ES-I3 (cell line): ENCODE results near the gene FLVCR2.

Experiments
- H3K36me3 ChIP-seq: 2 replicates; pipeline ENCODE4 v1.6.1; 2013; ENCODE audit warnings: mild to moderate bottlenecking, low read length, control low read depth, moderate library complexity; ENCODE audit not compliant: insufficient read depth
- H3K4me1 ChIP-seq: 2 replicates; pipeline ENCODE4 v1.6.1; 2013; ENCODE audit warnings: mild to moderate bottlenecking, control low read depth, low read length; ENCODE audit not compliant: insufficient read depth
- H3K9ac ChIP-seq: 2 replicates; pipeline ENCODE4 v1.6.1; 2013; ENCODE audit warnings: low read depth, mild to moderate bottlenecking, low read length, moderate library complexity
- H3K9me3 ChIP-seq: 2 replicates; pipeline ENCODE4 v1.6.1; 2013; ENCODE audit warnings: mild to moderate bottlenecking, low read length, moderate library complexity; ENCODE audit not compliant: control insufficient read depth, insufficient read depth

FLVCR2 gene, protein sequence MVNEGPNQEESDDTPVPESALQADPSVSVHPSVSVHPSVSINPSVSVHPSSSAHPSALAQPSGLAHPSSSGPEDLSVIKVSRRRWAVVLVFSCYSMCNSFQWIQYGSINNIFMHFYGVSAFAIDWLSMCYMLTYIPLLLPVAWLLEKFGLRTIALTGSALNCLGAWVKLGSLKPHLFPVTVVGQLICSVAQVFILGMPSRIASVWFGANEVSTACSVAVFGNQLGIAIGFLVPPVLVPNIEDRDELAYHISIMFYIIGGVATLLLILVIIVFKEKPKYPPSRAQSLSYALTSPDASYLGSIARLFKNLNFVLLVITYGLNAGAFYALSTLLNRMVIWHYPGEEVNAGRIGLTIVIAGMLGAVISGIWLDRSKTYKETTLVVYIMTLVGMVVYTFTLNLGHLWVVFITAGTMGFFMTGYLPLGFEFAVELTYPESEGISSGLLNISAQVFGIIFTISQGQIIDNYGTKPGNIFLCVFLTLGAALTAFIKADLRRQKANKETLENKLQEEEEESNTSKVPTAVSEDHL

DNA sequence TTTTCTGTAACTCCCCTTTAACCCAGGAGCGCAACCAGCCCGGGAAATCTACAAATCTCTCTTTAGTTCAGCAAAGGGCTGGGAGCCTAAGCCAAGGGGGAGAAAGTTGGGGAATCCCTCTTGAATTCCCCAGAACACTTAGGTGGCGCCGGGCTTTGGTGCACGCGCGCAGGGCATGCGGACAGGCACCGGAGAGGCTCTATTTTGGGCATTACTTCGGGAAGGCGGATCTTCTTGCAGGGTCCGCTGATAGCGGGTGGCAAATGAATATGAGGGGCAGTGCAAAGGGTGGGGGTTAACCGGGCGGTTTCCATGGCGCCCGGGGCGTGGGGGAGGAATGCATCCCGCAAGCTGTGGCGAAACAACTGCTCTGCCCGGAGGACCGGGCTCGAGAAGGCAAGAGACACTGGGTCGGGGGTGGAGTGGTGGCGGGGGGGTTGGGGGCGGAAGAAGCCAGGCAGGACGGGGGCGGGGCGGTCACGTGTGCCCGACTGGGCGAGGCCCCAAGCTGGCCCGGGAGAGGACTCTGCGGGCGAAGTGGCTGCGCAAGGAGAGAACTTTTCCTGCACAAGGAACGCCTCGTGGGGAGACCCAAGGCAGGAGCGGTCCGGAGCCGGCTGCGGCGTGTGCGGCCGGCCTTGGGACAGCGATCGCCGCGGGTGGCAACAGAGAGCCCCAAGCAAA lies at the start of gene FLVCR2:
FLVCR2 (plus strand) TSS at position 519 of the 684 bp plus-strand sequence. CDS start 353 bp downstream, outside the sequence.
- Histone ChIP-seq H3K36me3 (no peaks in the 10 kb centered on the region), H3K9me3 (no peaks in the 10 kb centered on the region), H3K9ac (peak within 1 kb of the TSS; percentile 72), H3K4me1 (no peaks in the 10 kb centered on the region)

DNA sequence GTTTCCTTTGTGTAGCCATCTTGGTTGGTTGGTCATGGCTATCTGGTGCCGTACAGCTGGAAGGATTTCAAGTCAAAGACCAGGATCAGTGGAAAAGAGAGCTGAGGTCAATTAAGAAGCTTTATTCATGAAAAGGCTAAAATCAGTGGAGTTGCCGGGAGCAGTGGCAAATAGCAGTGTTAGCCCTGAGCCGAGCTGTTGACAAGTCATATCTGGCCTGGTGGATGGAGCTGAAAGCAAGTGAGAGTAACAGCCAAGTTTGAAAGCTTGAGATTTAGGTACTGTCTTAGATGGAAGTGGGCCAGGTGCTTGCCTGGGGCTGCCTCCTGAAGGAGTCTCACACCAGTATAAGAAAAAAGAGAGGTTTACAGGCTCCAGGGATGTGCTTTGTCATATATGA lies 47.2 kb upstream of the FLVCR2 start:
- H3K4me1 ChIP-seq, result no peaks in the 10 kb centered on the region
- H3K9ac ChIP-seq, result no peak overlapping the region
- no peaks in the 10 kb centered on the region for H3K9me3 ChIP-seq
- H3K36me3 ChIP-seq, result no peaks in the 10 kb centered on the region

DNA sequence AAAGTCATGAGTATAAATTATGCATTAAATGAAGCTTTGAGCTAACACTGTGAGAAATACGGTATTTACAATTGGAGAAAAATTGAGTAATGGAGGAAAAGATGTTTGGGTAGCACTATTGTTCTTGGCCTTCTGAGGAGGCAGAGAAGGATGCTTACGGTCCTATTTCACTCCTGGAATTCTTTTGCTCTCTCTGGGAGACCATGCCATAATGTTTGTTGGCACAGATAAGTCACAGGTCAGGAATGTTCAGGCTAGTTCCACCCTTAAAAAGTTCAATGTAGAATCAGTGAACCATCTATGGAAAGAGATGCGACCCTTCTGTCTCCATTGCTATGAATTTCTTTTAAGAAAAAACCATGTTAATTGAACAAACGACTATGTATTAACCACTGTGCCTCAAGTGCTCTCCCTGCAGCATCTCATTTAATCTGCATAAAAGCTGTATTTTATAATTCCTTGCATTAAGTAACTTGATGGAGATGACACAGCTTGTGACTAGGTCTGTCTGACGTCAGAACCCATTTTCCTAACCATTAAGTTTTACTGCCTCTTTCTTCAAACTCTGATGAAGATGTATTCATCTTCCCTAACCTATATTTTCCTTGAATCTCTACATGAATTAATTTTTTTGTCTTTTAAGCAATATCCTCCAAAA lies 46.6 kb upstream of the FLVCR2 start:
- Histone ChIP-seq H3K4me1 (no peaks in the 10 kb centered on the region), H3K9me3 (no peaks in the 10 kb centered on the region), H3K9ac (no peak overlapping the region), H3K36me3 (no peaks in the 10 kb centered on the region)

DNA sequence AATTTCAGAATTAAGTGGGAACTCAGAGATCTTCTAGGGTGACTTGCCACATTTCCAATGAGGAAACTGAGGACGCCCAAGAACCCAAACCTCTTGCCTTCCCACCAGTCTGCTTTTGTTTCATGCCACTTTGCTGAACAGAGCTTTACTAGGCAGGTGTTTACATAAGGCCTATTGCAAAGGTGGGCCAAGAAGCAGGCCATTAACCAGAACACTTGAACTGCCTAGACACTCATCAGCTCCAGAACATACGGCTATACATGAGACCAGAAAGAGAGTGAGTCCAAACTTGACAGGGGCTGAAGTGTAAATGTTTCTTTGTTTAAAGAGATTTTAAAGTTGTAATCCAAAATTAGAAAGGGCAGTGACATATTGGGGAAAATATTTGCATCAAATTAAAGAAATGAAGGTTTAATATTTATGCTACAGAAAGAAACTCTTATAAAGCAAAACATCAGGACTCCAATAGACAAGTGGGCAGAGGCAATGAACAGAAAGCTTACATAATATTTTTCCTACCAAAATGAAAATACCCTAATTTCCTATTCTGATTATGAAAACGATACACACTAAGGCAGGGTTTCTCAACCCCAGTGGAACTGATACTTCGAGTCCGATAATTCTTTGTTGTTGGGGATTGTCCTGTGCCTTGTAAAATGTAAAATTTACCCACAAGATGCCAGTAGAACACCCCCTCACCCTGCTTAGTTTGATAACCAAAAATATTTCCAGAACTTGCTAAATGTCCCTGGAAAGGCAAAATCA lies 44.4 kb upstream of the FLVCR2 start:
- Histone ChIP-seq H3K4me1 (no peaks in the 10 kb centered on the region), H3K9ac (no peak overlapping the region), H3K36me3 (no peaks in the 10 kb centered on the region), H3K9me3 (no peaks in the 10 kb centered on the region)

DNA sequence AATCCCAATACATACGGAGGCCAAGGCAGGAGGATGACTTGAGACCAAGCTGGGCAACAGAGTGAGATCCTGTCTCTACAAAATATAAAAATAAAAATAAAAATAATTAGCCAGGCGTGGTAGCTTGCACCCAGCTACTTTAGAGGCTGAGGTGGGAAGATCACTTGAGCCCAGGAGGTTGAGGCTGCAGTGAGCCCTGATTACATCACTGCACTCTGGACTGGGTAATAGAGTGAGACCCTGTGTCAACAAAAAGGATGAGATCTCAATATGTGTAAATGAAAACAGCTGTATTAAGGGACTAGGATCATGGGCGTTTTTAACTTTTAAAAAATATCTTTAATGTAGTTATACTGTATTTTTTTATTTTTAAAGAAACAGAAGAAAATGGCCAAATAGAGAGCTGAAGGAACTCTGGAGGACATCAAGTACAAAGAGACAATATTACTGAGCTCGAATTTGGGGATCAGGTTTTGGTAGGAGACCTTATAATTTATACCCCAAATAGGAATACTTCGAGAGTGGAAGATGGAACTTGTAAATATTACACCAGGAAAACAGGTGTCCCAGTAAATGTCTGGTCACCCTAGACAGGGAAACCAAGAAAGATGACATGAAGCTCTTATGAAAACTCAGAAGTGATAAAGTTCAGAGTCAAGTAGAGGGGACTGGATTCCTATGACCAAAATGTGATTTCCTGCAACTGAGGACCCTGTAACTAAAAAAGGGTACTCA lies 43.1 kb upstream of the FLVCR2 start:
- Histone ChIP-seq H3K36me3 (no peaks in the 10 kb centered on the region), H3K4me1 (no peaks in the 10 kb centered on the region; the same call in 1 of the 2 replicates), H3K9ac (no peak overlapping the region), H3K9me3 (no peaks in the 10 kb centered on the region)

DNA sequence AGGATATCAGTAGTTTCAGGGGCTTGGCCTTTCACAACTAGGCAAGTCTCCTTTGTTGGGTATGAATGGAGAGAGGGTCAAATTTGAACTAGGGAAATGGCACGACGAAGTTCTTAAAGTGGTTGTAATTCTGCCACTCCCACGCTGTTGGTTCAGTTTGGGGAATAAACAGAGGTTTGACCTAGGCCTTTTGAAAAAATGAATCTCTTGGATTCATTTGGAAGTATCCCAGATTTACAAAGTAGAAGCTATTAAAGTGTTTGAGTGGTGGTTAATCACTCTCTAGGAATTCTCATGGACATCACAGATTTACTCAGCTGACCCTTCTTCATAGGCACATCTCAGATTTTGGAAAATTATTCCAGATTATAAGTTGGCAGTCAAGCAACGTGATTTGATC lies 41.3 kb upstream of the FLVCR2 start:
- H3K36me3 ChIP-seq, result no peaks in the 10 kb centered on the region
- H3K9me3 ChIP-seq, result no peaks in the 10 kb centered on the region
- no peaks in the 10 kb centered on the region; the same call in 1 of the 2 replicates for H3K4me1 ChIP-seq
- H3K9ac ChIP-seq, result no peak overlapping the region

DNA sequence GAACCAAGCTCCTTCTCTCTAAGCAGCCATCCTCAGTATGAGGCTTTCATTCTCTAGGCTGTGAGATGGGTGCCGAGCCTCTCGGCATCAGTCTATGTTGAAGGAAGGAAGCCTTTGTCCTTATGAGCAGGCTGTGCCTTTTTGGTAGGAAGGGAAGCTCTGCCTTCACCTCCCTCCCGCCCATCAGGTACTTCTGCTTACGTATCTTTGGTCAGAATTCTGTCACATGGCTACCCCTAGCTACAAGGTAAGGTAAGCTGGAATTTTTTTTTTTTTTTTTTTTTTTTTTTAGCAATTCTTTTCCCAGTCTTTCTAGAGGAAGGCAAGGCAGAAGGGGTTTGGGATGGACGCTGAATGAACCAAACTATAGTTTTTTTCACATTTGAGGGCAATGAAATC lies 39.3 kb upstream of the FLVCR2 start:
- no peaks in the 10 kb centered on the region for H3K36me3 ChIP-seq
- no peak overlapping the region for H3K9ac ChIP-seq
- no peaks in the 10 kb centered on the region for H3K9me3 ChIP-seq
- no peaks in the 10 kb centered on the region; the same call in 1 of the 2 replicates for H3K4me1 ChIP-seq

DNA sequence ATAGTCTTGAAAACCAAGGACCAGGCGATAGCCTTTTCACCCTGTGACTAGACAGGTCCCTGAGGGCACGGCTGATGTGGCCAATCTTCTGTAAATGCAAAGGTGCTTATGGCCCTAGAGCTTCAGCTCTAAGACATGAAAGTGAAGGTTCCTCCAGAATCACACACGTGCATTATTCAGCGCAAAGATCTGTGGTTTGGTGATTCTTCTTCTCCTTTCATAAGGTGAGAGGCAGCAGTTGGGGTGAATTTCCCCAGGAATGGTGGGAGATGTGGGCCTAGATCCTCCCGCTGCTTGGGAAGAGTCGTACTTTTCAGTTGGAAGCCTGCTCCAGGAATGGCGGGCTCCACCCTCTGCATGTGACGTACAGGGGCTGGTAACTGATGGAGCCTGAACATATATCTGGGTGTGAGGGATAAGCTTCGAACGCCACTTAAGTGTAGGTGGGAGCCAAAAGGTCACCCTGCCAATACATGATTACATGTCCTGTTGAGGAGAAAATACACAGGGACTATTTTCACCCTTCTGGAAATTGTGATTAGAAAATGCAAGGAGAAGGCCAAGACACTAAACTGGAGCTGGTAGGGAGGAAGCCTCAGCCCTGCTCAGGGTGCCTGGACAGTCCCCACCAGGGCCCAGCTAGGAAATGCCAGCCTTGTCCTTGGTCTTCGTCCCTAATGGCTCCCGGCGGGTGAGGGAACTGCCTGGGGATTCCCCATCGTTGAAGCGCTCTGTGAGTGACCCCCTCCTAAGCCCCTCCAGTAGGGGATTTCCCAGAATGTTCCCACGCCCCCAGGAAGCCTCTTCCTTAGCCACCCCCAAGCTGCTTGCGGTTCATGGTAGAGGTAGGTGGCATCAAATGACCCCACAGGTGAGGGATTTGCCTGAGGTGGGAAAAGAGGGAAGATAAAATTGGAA lies 38.6 kb upstream of the FLVCR2 start:
- Histone ChIP-seq H3K9ac (no peak overlapping the region), H3K4me1 (no peaks in the 10 kb centered on the region; the same call in 1 of the 2 replicates), H3K36me3 (no peaks in the 10 kb centered on the region), H3K9me3 (no peaks in the 10 kb centered on the region)

DNA sequence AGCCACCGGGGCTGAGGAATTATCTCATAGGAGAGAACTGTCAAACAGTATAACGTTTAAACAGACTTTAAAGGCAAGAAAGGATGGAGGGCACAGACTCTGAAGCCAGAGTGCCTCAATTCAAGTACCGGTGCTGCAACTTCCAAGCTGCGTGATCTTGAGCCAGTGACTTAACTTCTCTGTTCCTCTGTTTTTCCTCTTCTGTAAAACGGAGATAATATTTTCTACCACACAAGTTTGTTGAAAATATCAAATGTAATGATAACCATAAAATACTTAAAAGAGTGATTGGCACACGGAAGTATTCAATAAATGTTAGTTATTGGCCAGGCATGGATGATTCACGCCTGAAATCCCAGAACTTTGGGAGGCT lies 38.0 kb upstream of the FLVCR2 start:
- no peaks in the 10 kb centered on the region; the same call in 1 of the 2 replicates for H3K4me1 ChIP-seq
- H3K9ac ChIP-seq, result no peak overlapping the region
- no peaks in the 10 kb centered on the region for H3K36me3 ChIP-seq
- H3K9me3 ChIP-seq, result no peaks in the 10 kb centered on the region

DNA sequence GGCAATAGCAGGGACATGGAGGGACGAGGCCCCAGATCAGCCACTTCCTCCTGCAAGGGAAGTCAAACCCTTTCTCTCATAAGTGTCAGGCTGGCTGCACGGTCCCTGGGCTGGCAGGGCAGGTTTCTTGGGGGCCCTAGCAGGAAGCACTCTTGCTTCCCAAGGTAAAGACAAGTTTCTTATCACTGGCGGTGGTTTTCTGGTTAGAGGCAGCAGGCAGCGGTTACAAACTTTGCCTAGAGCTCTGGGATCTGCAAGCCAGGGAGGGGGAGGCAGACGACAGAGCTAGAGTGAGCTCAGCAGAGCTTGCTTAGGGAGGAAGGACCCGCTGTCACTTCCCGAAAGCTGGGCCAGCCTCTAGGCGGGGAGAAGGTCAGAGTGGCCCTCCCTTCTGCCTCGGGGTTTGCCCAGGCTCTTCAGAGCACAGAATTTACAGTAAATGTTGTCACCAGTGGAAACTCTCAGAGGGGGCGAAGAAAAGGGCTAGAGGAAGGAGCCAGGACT lies 35.8 kb upstream of the FLVCR2 start:
- H3K9me3 ChIP-seq, result no peaks in the 10 kb centered on the region
- no peaks in the 10 kb centered on the region for H3K36me3 ChIP-seq
- H3K4me1 ChIP-seq, result no peaks in the 10 kb centered on the region; the same call in 1 of the 2 replicates
- H3K9ac ChIP-seq, result no peak overlapping the region

DNA sequence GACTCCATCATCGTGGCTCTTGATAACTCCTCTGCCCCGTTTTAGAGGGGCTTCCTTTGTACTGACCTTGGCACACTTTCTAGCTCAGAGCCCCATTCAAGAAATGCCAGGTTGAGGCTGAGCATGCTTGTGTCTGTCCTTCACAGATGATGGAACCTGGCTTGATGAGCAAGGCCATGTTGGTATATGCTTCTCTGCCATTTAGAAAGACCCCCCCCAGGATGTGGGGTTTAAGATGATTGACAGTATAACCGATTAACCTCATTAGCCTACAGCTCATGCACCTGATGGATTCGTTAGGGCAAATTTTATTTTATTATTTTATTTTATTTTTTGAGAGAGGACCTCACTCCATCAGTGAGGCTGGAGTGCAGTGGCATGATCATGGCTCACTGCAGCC lies 35.2 kb upstream of the FLVCR2 start:
- no peak overlapping the region for H3K9ac ChIP-seq
- no peaks in the 10 kb centered on the region; the same call in 1 of the 2 replicates for H3K4me1 ChIP-seq
- H3K9me3 ChIP-seq, result no peaks in the 10 kb centered on the region
- no peaks in the 10 kb centered on the region for H3K36me3 ChIP-seq

DNA sequence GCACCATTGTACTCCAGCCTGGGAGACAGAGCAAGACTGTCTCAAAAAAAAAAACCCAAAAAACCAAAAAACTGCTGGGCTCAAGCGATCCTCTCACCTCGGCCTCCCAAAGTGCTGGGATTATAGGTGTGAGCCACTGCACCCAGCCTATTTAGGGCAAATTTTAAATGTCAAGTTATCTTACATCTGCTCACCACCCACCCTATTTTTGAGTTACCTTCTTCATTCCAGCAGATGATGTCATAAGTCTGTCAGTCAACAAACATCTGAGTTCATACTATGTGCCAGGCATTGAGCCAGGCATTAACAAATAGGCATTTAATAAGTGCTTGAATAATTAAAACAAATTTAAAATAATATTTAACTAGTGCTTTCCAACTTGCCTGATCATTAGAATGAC lies 34.6 kb upstream of the FLVCR2 start:
- Histone ChIP-seq H3K9me3 (no peaks in the 10 kb centered on the region), H3K36me3 (no peaks in the 10 kb centered on the region), H3K9ac (no peak overlapping the region), H3K4me1 (no peaks in the 10 kb centered on the region; the same call in 1 of the 2 replicates)
